Activated CD4-positive, alpha-beta memory T cell treated with anti-CD3 and anti-CD28 coated beads, Interleukin-2, amount 10 ng/mL, durations not matched to agents 7 days and 5 days (primary cell): ENCODE measurements around the gene CEP250. TPM values are rescaled to one million over a fixed set of nuclear protein-coding genes. Genes with fewer than 3 reads are reported as not detected.
"Not testable (repeated sequence)": the region's sequence is repeated elsewhere in the genome, so short reads cannot be mapped to it uniquely, and the experiment has no call there.

Source experiments
- CTCF ChIA-PET: fragments of 350-600 bp; sonication (Branson Sonifier 250); formaldehyde crosslinking; loops from one replicate; lab custom pipeline; 2021; ENCODE audit warnings: antibody characterized with exemption, inconsistent platforms; lab: Charles Lee
- POLR2A ChIA-PET: fragments of 350-600 bp; sonication (Branson Sonifier 250); formaldehyde crosslinking; loops from one replicate; lab custom pipeline; 2021; ENCODE audit warnings: antibody characterized with exemption; lab: Charles Lee
- DNase-seq: peaks from one replicate; pipeline ENCODE4 v3.0.0-alpha.2; 2020
- H3K27ac Mint-ChIP-seq: one replicate; pipeline ENCODE4 v1.8.0; 2021; ENCODE audit warnings: mild to moderate bottlenecking, mixed read lengths
- H3K27me3 Mint-ChIP-seq: one replicate; pipeline ENCODE4 v1.8.0; 2021; ENCODE audit warnings: mixed read lengths
- H3K36me3 Mint-ChIP-seq: one replicate; pipeline ENCODE4 v1.8.0; 2021; ENCODE audit warnings: low read depth, mixed read lengths
- H3K4me1 Mint-ChIP-seq: one replicate; pipeline ENCODE4 v1.8.0; 2021; ENCODE audit warnings: mixed read lengths
- H3K4me3 Mint-ChIP-seq: one replicate; pipeline ENCODE4 v1.8.0; 2021; ENCODE audit warnings: mild to moderate bottlenecking, mixed read lengths
- H3K9me3 Mint-ChIP-seq: one replicate; pipeline ENCODE4 v1.8.0; 2021; ENCODE audit warnings: mixed read lengths
- total RNA-seq, 2 experiments: library from RNA; stranded (reverse); gene quantifications; one replicate each; pipeline ENCODE4 v1.2.3, GENCODE V29; 2021

CEP250 gene
- total RNA-seq, 2 experiments from 2014 or later, result 70.3 to 71.2 TPM

- peaks cover 23% of the 10 kb centered on the region for H3K4me1 Mint-ChIP-seq
- no peaks in the 10 kb centered on the region for H3K9me3 Mint-ChIP-seq
- no peaks in the 10 kb centered on the region for H3K27me3 Mint-ChIP-seq
- ChIA-PET CTCF (interaction anchor here (0.6 kb wide), 1 partner anchor 1127 kb away, joined by 3 read pairs; no protein-coding TSS in a partner anchor), POLR2A (interaction anchor here (0.8 to 2.2 kb wide), 7 partner anchors 13 to 410 kb away, joined by 3 to 13 read pairs (median 5); partner anchors contain the start of genes RBM39 and SPAG4)
- H3K27ac Mint-ChIP-seq, result peak overlapping the region; percentile 29
- peaks cover 5% of the 10 kb centered on the region for H3K36me3 Mint-ChIP-seq
- no peak for DNase-seq
- H3K4me3 Mint-ChIP-seq, result peak overlapping the region; percentile 89
Observed at GRCh38 chr20:35542990-35543389, 87.6 kb downstream of the CEP250 start.

DNA sequence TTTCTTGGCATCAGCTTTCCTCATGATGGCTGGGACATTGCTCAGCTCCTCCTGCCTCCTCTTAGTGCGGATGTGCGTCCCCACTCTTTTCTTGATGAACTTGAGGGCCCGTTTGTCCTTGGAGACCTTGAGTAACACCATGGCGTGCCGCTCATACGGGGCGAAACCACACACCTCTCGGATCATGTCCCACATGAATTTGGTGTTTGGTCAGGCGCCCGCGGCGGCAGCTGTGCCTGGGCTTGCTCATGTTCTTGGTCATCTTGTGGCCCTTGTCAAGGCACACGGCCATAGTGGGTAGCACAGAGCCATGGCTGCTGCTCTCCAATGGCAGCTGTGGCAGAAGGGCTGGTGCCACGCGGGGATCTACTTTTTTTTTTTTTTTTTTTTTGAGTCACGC is 89.0 kb downstream of the CEP250 start:
- H3K4me1 Mint-ChIP-seq, result peaks cover 23% of the 10 kb centered on the region
- POLR2A ChIA-PET, result no interaction called here

GRCh38 chr20:35544941-35545340 is 89.5 kb downstream of the CEP250 start:
- POLR2A ChIA-PET, H3K4me3 Mint-ChIP-seq, H3K27ac Mint-ChIP-seq, H3K9me3 Mint-ChIP-seq, H3K27me3 Mint-ChIP-seq, DNase-seq: not testable (repeated sequence)
- CTCF ChIA-PET, result interaction anchor here (0.6 kb wide), 1 partner anchor 487 kb away, joined by 5 read pairs; no protein-coding TSS in a partner anchor
- Mint-ChIP-seq H3K4me1 (peaks cover 23% of the 10 kb centered on the region), H3K36me3 (peaks cover 12% of the 10 kb centered on the region)

More for the DNA sequence above, 89.0 kb downstream of the CEP250 start:
- Mint-ChIP-seq H3K36me3 (peaks cover 9% of the 10 kb centered on the region), H3K27me3 (no peaks in the 10 kb centered on the region), H3K27ac (no peak overlapping the region), H3K4me3 (no peak overlapping the region), H3K9me3 (no peaks in the 10 kb centered on the region)
- no peak for DNase-seq
- CTCF ChIA-PET, result interaction anchor here (0.6 kb wide), 1 partner anchor 487 kb away, joined by 5 read pairs; no protein-coding TSS in a partner anchor

GRCh38 chr20:35546127-35546526 is 90.7 kb downstream of the CEP250 start:
- no peak overlapping the region for H3K4me3 Mint-ChIP-seq
- H3K9me3 Mint-ChIP-seq, result no peaks in the 10 kb centered on the region
- DNase-seq, result no peak
- H3K27me3 Mint-ChIP-seq, result no peaks in the 10 kb centered on the region
- H3K36me3 Mint-ChIP-seq, result peaks cover 14% of the 10 kb centered on the region
- H3K4me1 Mint-ChIP-seq, result peaks cover 21% of the 10 kb centered on the region
- CTCF ChIA-PET, result no interaction called here
- no peak overlapping the region for H3K27ac Mint-ChIP-seq
- POLR2A ChIA-PET, result no interaction called here

DNA sequence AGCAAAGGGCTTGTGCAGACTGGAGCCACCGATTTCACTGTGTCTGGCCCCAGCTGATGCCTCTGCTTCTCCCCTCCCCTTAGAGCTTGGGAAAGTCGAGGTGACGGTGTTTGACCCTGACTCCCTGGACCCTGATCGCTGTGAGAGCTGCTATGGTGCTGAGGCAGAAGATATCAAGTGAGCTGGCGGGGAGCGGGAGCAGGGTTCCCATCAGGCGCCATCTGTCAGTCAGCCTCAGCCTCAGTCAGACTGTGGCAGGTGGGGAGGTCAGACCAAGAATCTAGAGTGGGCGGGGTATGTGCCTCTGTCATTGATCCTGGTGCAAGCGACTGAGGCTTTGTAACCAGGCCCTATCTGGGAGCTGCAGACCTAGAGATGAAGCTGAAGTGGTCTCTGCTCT is 91.9 kb downstream of the CEP250 start:
- Mint-ChIP-seq H3K27me3 (no peaks in the 10 kb centered on the region), H3K36me3 (peaks cover 14% of the 10 kb centered on the region), H3K9me3 (no peaks in the 10 kb centered on the region), H3K4me1 (peaks cover 13% of the 10 kb centered on the region), H3K27ac (no peak overlapping the region), H3K4me3 (no peak overlapping the region)
- POLR2A ChIA-PET, result no interaction called here
- CTCF ChIA-PET, result interaction anchor here (0.6 kb wide), 1 partner anchor 367 kb away, joined by 5 read pairs; no protein-coding TSS in a partner anchor
- DNase-seq, result no peak

DNA sequence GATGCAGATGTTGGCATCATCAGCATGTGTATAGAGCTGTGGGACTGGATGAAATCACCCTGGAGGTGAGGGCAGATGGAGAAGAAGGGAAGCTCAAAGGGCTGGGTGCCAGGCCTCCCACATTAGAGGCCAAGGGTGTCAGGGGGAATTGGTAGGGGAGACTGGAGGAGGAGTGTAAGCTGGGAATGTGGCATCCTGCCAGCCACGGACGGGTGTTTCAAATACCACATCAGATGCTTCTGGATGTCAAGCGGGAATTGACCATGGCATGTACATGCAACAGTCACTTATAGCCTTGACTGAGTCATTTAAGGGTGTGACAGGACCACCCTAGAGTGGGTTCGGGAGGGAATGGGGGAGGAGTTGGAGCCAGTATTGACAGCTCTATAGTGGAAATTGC is 96.1 kb downstream of the CEP250 start:
- CTCF ChIA-PET, result interaction anchor here (0.6 to 1.4 kb wide), 2 partner anchors 36 to 89 kb away, joined by 3 read pairs; no protein-coding TSS in a partner anchor
- H3K27ac Mint-ChIP-seq, result no peak overlapping the region
- no peak for DNase-seq
- H3K4me1 Mint-ChIP-seq, result no peaks in the 10 kb centered on the region
- H3K9me3 Mint-ChIP-seq, result no peaks in the 10 kb centered on the region
- no peaks in the 10 kb centered on the region for H3K27me3 Mint-ChIP-seq
- POLR2A ChIA-PET, result no interaction called here
- H3K36me3 Mint-ChIP-seq, result peaks cover 15% of the 10 kb centered on the region
- H3K4me3 Mint-ChIP-seq, result no peak overlapping the region

DNA sequence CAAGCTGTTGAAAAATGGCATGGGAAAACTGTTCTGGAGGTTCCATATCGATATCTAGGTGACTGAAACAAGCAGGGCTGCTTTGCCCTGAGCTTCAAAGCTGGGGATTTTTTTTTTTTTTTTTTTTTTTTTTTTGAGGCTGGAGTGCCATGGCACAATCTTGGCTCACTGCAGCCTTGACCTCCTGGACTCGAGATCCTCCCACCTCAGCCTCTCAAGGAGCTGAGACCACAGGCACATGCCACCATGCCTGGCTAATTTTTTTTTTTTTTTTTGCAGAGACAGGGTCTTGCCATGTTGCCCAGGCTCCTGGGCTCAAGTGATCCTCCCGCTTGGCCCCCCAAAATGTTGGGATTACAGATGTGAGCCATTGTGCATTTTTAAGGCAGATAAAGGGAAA is 97.5 kb downstream of the CEP250 start:
- no peak for DNase-seq
- H3K9me3 Mint-ChIP-seq, result no peaks in the 10 kb centered on the region
- H3K27me3 Mint-ChIP-seq, result no peaks in the 10 kb centered on the region
- ChIA-PET CTCF (no interaction called here), POLR2A (interaction anchor here (0.6 kb wide), 1 partner anchor 11 kb away, joined by 3 read pairs; the partner anchor contains the start of gene ERGIC3)
- H3K4me3 Mint-ChIP-seq, result no peak overlapping the region
- peaks cover 21% of the 10 kb centered on the region for H3K36me3 Mint-ChIP-seq
- H3K4me1 Mint-ChIP-seq, result no peaks in the 10 kb centered on the region
- H3K27ac Mint-ChIP-seq, result no peak overlapping the region

DNA sequence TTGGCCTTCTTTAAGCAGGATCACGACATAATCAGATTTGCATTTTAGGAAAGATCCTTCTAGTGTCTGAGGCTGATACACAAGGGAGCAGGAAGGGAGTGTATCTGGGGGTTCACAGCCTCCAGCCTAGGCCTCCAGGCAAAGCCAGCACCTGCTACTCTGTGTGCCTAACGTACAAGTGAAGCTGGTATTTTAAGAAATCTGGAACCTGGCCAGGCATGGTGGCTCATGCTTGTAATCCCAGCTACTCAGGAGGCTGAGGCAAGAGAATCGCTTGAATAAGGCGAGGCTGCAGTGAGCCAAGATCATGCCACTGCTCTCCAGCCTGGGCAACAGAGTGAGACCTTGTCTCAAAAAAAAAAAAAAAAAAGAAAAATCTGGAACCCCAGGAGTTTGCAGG is 100.1 kb downstream of the CEP250 start:
- H3K27me3 Mint-ChIP-seq, H3K4me3 Mint-ChIP-seq, DNase-seq, H3K9me3 Mint-ChIP-seq, H3K27ac Mint-ChIP-seq, H3K4me1 Mint-ChIP-seq: not testable (repeated sequence)
- H3K36me3 Mint-ChIP-seq, result peaks cover 13% of the 10 kb centered on the region
- ChIA-PET POLR2A (interaction anchor here (1.0 kb wide), 1 partner anchor 13 kb away, joined by 3 read pairs; no protein-coding TSS in a partner anchor), CTCF (interaction anchor here (0.7 kb wide), 1 partner anchor 191 kb away, joined by 4 read pairs; no protein-coding TSS in a partner anchor)

DNA sequence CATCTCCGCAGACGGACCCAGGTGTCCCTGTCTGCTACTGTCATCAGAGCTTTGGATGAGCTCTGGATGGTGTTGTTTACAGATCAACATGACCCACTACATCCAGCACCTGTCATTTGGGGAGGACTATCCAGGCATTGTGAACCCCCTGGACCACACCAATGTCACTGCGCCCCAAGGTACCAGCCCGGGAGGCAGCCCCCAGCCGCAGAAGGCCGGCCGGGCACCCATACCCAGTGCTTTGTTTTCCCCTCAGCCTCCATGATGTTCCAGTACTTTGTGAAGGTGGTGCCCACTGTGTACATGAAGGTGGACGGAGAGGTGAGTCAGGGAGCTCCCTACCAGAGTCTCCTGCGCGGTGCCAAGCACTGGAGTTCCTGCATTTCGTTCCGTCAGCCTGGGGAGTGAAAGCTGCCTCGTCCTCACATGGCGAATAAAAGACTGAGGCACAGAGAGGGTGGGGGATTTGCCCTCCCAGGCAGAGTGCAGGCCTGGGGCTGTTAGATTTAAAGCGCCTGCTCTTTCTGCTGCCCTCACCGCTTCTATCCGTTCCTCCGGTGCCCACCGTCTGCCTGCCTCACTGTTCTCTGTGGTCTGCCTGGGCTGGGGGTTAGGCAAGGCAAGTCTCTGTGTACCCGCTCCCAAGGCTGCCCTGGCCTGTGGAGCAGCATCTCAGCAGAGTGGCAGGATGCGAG is 100.7 kb downstream of the CEP250 start:
- Mint-ChIP-seq H3K27ac (no peak overlapping the region), H3K36me3 (peaks cover 13% of the 10 kb centered on the region), H3K4me3 (no peak overlapping the region), H3K4me1 (no peaks in the 10 kb centered on the region), H3K27me3 (no peaks in the 10 kb centered on the region), H3K9me3 (no peaks in the 10 kb centered on the region)
- ChIA-PET CTCF (interaction anchor here (0.6 kb wide), 1 partner anchor 277 kb away, joined by 3 read pairs; no protein-coding TSS in a partner anchor), POLR2A (interaction anchor here (1.0 to 1.2 kb wide), 2 partner anchors 14 to 49 kb away, joined by 3 read pairs; no protein-coding TSS in a partner anchor)
- no peak for DNase-seq

DNA sequence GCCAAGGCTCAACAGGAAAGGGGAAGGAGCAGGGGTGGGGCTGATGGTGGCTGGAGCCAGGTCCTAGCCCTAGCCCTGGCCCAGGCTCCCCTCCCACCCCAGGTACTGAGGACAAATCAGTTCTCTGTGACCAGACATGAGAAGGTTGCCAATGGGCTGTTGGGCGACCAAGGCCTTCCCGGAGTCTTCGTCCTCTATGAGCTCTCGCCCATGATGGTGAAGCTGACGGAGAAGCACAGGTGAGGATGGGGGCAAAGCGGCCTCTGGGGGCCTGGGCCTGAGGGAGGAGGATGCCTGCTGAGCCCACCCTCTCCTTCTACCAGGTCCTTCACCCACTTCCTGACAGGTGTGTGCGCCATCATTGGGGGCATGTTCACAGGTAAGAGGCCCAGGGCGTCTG is 101.5 kb downstream of the CEP250 start:
- no peak for DNase-seq
- H3K9me3 Mint-ChIP-seq, result no peaks in the 10 kb centered on the region
- peaks cover 13% of the 10 kb centered on the region for H3K36me3 Mint-ChIP-seq
- CTCF ChIA-PET, result no interaction called here
- no peak overlapping the region for H3K4me3 Mint-ChIP-seq
- H3K27ac Mint-ChIP-seq, result no peak overlapping the region
- POLR2A ChIA-PET, result interaction anchor here (1.2 kb wide), 1 partner anchor 50 kb away, joined by 3 read pairs; no protein-coding TSS in a partner anchor
- no peaks in the 10 kb centered on the region for H3K4me1 Mint-ChIP-seq
- H3K27me3 Mint-ChIP-seq, result no peaks in the 10 kb centered on the region

- DNase-seq, result no peak
- Mint-ChIP-seq H3K36me3 (peaks cover 13% of the 10 kb centered on the region), H3K4me1 (no peaks in the 10 kb centered on the region), H3K27me3 (no peaks in the 10 kb centered on the region), H3K9me3 (no peaks in the 10 kb centered on the region), H3K27ac (no peak overlapping the region), H3K4me3 (no peak overlapping the region)
- ChIA-PET POLR2A (no interaction called here), CTCF (no interaction called here)
Observed at GRCh38 chr20:35558451-35558850, 103.1 kb downstream of the CEP250 start.

DNA sequence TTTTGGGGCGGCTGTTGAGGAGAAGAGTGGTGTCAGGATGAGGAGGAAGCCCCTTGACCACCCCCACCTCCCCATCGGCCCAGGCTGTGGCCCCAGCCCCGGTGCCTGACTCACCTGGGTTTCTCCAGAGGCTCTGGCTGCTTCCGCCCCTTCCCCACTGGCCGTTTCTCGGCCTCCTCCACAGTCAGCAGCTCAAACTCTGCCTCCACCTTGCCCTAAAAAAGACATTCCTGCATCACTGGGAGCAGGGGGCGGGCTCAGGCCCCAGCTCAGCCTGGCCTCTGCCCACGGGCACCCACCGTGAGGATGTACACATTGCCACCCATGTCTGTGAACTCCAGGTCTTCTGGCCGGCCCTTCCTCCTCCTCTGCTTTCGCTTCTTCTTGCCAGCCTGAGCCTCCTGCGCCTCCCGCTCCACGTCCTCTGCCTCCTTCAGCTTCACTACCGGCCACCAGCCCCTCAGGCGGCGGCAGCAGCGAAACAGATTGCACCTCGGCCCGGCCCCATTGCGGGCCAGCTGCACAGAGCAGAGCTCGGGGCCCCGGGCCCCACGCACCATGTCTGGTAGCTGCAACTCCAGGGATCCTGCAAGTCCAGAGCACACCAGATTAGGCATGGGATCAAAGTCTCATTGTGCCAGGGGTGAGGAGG is 103.8 kb downstream of the CEP250 start:
- no peak for DNase-seq
- Mint-ChIP-seq H3K4me1 (no peaks in the 10 kb centered on the region), H3K9me3 (no peaks in the 10 kb centered on the region), H3K4me3 (no peak overlapping the region), H3K27ac (no peak overlapping the region), H3K36me3 (peaks cover 13% of the 10 kb centered on the region), H3K27me3 (no peaks in the 10 kb centered on the region)
- CTCF ChIA-PET, result no interaction called here
- POLR2A ChIA-PET, result no interaction called here

DNA sequence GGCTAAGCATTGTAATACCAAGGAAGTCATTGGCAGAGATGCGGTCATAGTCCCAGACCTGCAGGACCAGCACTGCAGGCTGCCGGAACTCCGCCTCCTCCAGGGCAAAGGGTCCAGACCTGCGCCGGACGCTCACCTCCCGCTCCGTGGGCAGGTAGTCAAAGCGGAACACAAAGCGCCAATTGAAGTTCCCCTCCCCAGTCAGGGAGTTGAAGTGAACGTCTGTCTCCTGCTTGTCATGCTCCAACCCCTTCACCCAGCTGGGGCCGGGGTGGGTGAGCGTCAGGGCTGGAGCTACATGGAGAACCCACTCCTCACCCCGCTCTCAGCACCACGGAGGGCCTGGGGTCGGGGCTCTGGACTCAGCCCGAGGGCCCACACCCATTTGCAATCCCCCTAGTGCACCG is 104.7 kb downstream of the CEP250 start:
- Mint-ChIP-seq H3K36me3 (peaks cover 10% of the 10 kb centered on the region), H3K27me3 (no peaks in the 10 kb centered on the region), H3K9me3 (no peaks in the 10 kb centered on the region), H3K4me1 (no peaks in the 10 kb centered on the region), H3K4me3 (no peak overlapping the region), H3K27ac (no peak overlapping the region)
- ChIA-PET CTCF (no interaction called here), POLR2A (no interaction called here)
- DNase-seq, result no peak
